Fibroblast of lung (primary cell): ENCODE results near the gene LMAN2. TPM values are rescaled to one million over a fixed set of nuclear protein-coding genes. Genes with fewer than 3 reads are reported as not detected.

Experiments
- DNase-seq, 2 donors: peaks; one replicate each; pipeline versions ENCODE4 v3.0.0 to v3.0.0-alpha.2; 2010; ENCODE audit warnings: low read depth in 2 of 2
- H2AFZ ChIP-seq: 2 replicates; pipeline ENCODE4 v1.5.1; 2012; ENCODE audit warnings: low read length, control low read depth, inconsistent platforms
- H3K27ac ChIP-seq: 2 replicates; pipeline ENCODE4 v1.5.1; 2011; ENCODE audit warnings: low read length, control low read depth; ENCODE audit not compliant: insufficient read depth
- H3K27me3 ChIP-seq: 2 replicates; pipeline ENCODE4 v1.5.1; 2011; ENCODE audit warnings: mild to moderate bottlenecking, low read length; ENCODE audit not compliant: control insufficient read depth, insufficient read depth
- H3K36me3 ChIP-seq: 2 replicates; pipeline ENCODE4 v1.5.1; 2011; ENCODE audit warnings: low read length; ENCODE audit not compliant: control insufficient read depth, insufficient read depth
- H3K4me1 ChIP-seq: 2 replicates; pipeline ENCODE4 v1.5.1; 2011; ENCODE audit warnings: low read length; ENCODE audit not compliant: control insufficient read depth, insufficient read depth; ENCODE audit errors: extremely low read depth
- H3K4me2 ChIP-seq: 2 replicates; pipeline ENCODE4 v1.5.1; 2011; ENCODE audit warnings: low read length, control low read depth; ENCODE audit not compliant: insufficient read depth; ENCODE audit errors: extremely low read depth
- H3K4me3 ChIP-seq, 4 experiments: fragments of 200-600 bp in 1 of 4; sonication (generic) in 1 of 4; replicated peaks in 1 of 4; 2 replicates each; pipeline ENCODE4 v1.5.1; 2011 to 2016; ENCODE audit warnings: low read length in 4 of 4, low read depth in 3 of 4, mild to moderate bottlenecking in 3 of 4, control low read depth in 2 of 4, inconsistent platforms in 1 of 4, mixed read lengths in 1 of 4; ENCODE audit not compliant: insufficient read depth in 1 of 4; ENCODE audit errors: control extremely low read depth in 1 of 4
- H3K79me2 ChIP-seq: 2 replicates; pipeline ENCODE4 v1.5.1; 2012; ENCODE audit warnings: mild to moderate bottlenecking, low read length, inconsistent platforms; ENCODE audit not compliant: control insufficient read depth, insufficient read depth
- H3K9ac ChIP-seq: 2 replicates; pipeline ENCODE4 v1.5.1; 2011; ENCODE audit warnings: mild to moderate bottlenecking, low read length, control low read depth; ENCODE audit not compliant: insufficient read depth
- H3K9me3 ChIP-seq: 2 replicates; pipeline ENCODE4 v1.5.1; 2012; ENCODE audit warnings: low read depth, low read length; ENCODE audit not compliant: control insufficient read depth, insufficient read depth
- H4K20me1 ChIP-seq: 2 replicates; pipeline ENCODE4 v1.5.1; 2011; ENCODE audit warnings: low read length; ENCODE audit not compliant: control insufficient read depth, insufficient read depth; ENCODE audit errors: extremely low read depth
- CTCF ChIP-seq, 2 donors: IDR thresholded peaks in 1 of 2; conservative IDR thresholded peaks in 1 of 2; 1 replicate in 1 of 2; 2 replicates in 1 of 2; pipeline ENCODE4 v1.5.1; 2011 to 2012; ENCODE audit warnings: low read length in 2 of 2, control low read depth in 1 of 2, inconsistent platforms in 1 of 2, low read depth in 1 of 2, mild to moderate bottlenecking in 1 of 2
- EZH2 ChIP-seq: IDR thresholded peaks from 2 replicates; pipeline ENCODE4 v1.5.1; 2012; ENCODE audit warnings: low read length, control low read depth, mild to moderate bottlenecking; ENCODE audit errors: missing control alignments
- polyA plus RNA-seq, 2 donors: library from polyadenylated mRNA; depleted of rRNA in 1 of 2; stranded (reverse) in 1 of 2; unstranded in 1 of 2; fragments of >200 nt; gene quantifications; 2 replicates each; pipeline ENCODE4 v1.2.1, GENCODE V29; 2011 to 2012; ENCODE audit warnings: missing spikeins in 1 of 2
- total RNA-seq: library from RNA; depleted of rRNA; stranded (reverse); fragments of >200 nt; gene quantifications from 2 replicates; pipeline ENCODE4 v1.2.1, GENCODE V29; 2014

Gene LMAN2
- total and polyA plus RNA-seq, 2 donors (not counting 1 experiment from before 2014, with no cell fraction given) = 145 to 396 TPM

- Histone ChIP-seq H3K9ac (no peak overlapping the region), H3K27ac (no peak overlapping the region), H2AFZ (no peak overlapping the region), H3K4me1 (peaks cover 17% of the 10 kb centered on the region), H3K9me3 (no peaks in the 10 kb centered on the region), H4K20me1 (no peaks in the 10 kb centered on the region), H3K27me3 (peaks cover 15% of the 10 kb centered on the region), H3K4me2 (no peak overlapping the region), H3K79me2 (no peaks in the 10 kb centered on the region), H3K36me3 (no peaks in the 10 kb centered on the region), H3K4me3 (no peak overlapping the region)
- no peak for TF ChIP-seq EZH2
- no peak for TF ChIP-seq CTCF (conservative IDR thresholded peaks at IDR 0.05 in 1 of 2, IDR thresholded peaks at IDR 0.05 in 1 of 2; ENCODE audit: low read depth in 1 of 2, low read length in 2 of 2)
- no peak for DNase-seq
Measured at GRCh38 chr5:177387405-177387804, 35.9 kb upstream of the LMAN2 start.

- no peaks in the 10 kb centered on the region for H4K20me1 ChIP-seq
- H3K27me3 ChIP-seq = peaks cover 18% of the 10 kb centered on the region
- no peaks in the 10 kb centered on the region for H3K79me2 ChIP-seq
- H3K4me3 ChIP-seq = no peak overlapping the region
- DNase-seq = no peak
- peaks cover 17% of the 10 kb centered on the region for H3K4me1 ChIP-seq
- TF ChIP-seq CTCF (conservative IDR thresholded peaks at IDR 0.05 in 1 of 2, IDR thresholded peaks at IDR 0.05 in 1 of 2; ENCODE audit: low read depth in 1 of 2, low read length in 2 of 2) (no peak), EZH2 (no peak)
- no peak overlapping the region for H3K9ac ChIP-seq
- no peaks in the 10 kb centered on the region for H3K9me3 ChIP-seq
- no peak overlapping the region for H3K27ac ChIP-seq
- no peak overlapping the region for H3K4me2 ChIP-seq
- no peak overlapping the region for H2AFZ ChIP-seq
- H3K36me3 ChIP-seq = no peaks in the 10 kb centered on the region
Measured at GRCh38 chr5:177386542-177386941, 35.1 kb upstream of the LMAN2 start.

- peaks cover 18% of the 10 kb centered on the region for H3K27me3 ChIP-seq
- H3K79me2 ChIP-seq = no peaks in the 10 kb centered on the region
- DNase-seq = no peak
- TF ChIP-seq CTCF (conservative IDR thresholded peaks at IDR 0.05 in 1 of 2, IDR thresholded peaks at IDR 0.05 in 1 of 2; ENCODE audit: low read depth in 1 of 2, low read length in 2 of 2) (no peak), EZH2 (no peak)
- H3K9me3 ChIP-seq = no peaks in the 10 kb centered on the region
- H3K4me3 ChIP-seq = no peak overlapping the region
- no peaks in the 10 kb centered on the region for H3K36me3 ChIP-seq
- H2AFZ ChIP-seq = no peak overlapping the region
- no peak overlapping the region for H3K27ac ChIP-seq
- no peaks in the 10 kb centered on the region for H4K20me1 ChIP-seq
- H3K4me1 ChIP-seq = peaks cover 17% of the 10 kb centered on the region
- H3K9ac ChIP-seq = no peak overlapping the region
- no peak overlapping the region for H3K4me2 ChIP-seq
Measured at GRCh38 chr5:177385720-177386119, 34.3 kb upstream of the LMAN2 start.
